Globus pallidus (tissue), 1 donor: ENCODE results near the gene ZBTB44.
"Not testable (repeated sequence)": the region's sequence is repeated elsewhere in the genome, so short reads cannot be mapped to it uniquely, and the experiment has no call there.

Source experiments
- DNase-seq: peaks from one replicate; pipeline ENCODE4 v3.0.0-alpha.2; 2015; ENCODE audit warnings: low spot score

Gene ZBTB44

GRCh38 chr11:130247319-130247718, 67.4 kb downstream of the ZBTB44 start:
- DNase-seq, result no peak

DNA sequence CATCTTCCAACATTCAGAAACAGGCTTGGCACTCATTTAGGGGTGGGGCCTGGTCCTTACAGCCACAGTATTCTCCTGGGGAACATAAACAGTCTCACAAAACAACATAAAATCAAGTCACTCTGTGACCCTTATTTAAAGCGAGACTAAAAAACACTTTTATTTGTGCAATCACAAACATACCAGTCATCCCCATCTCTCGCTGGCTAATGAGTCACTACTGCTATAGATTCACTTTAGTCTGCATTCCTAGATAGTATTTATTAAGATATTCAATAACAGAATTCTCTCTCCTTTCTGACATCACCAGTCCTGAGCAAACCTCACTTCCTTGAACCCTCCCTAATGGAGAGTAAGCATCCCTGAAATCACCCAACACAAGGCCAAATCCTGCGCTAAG, 68.0 kb downstream of the ZBTB44 start:
- no peak for DNase-seq

- no peak for DNase-seq
Measured at GRCh38 chr11:130246270-130246669, 68.4 kb downstream of the ZBTB44 start.

GRCh38 chr11:130245375-130245774, 69.3 kb downstream of the ZBTB44 start:
- not testable (repeated sequence) for DNase-seq

- DNase-seq, result no peak
Measured at GRCh38 chr11:130244848-130245247, 69.9 kb downstream of the ZBTB44 start.

- DNase-seq, result no peak
Measured at GRCh38 chr11:130243816-130244215, 70.9 kb downstream of the ZBTB44 start.

GRCh38 chr11:130241713-130242112, 73.0 kb downstream of the ZBTB44 start:
- DNase-seq, result no peak

- no peak for DNase-seq
Measured at GRCh38 chr11:130237282-130238006, 77.3 kb downstream of the ZBTB44 start.

DNA sequence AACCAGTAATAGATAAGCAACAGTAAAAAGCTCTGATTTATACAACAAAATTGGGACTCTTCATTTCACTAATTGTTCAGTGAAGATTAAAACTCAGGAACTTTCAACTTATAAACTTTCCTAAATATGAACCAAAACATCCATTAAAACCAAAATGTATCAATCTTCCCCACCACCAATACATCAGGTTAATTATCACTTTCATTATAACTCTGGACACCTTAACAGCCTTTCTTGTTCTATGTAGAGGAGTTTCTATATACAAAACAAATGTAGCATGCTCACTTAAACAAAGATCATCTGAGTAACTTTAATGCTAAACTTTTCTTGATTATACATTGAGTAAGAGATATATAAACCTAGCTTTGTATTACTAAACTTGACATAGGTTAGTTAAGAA, 80.4 kb downstream of the ZBTB44 start:
- no peak for DNase-seq

DNA sequence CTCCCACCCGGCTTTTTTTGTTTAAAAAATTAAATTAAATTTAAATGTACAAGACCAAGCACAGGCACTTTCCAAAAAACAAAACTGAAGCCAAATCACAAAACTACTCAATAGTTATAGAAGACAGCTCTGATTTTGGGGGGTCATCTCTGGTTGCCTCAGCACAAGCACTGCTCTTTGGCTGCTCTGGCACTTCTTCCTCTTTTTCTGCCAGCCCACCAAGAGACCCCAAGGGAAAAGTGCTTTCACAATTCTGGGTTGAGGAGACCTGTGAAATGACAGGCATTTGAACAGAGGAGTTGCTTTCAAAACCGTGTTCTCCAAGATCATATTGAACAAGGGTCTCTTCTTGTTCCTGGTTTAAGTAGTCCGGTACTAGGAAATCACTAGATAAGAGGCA, 80.8 kb downstream of the ZBTB44 start:
- not testable (repeated sequence) for DNase-seq

- DNase-seq, result not testable (repeated sequence)
Measured at GRCh38 chr11:130233486-130233885, 81.2 kb downstream of the ZBTB44 start.

DNA sequence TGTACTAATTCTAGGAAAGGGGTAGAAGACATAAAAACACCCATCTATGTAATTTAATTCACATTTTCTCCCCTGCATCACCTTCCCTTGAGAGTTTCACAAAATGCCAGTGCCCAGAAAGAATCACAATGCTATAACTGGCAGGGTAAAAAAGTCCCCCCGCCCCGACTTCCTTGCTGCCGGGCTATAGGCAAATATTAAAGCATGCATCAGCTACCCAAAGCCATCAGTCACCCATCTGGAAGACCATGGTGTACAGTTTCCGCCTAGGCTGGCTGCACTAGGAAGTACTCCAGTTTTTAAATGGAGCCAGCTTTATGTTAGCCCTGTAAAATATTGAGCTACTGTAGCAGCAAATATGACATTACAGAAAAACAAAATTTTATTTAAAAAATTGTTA, 87.3 kb downstream of the ZBTB44 start:
- no peak for DNase-seq

GRCh38 chr11:130223291-130223971, 91.3 kb downstream of the ZBTB44 start:
- no peak for DNase-seq

- DNase-seq, result no peak
Measured at GRCh38 chr11:130220311-130221035, 94.2 kb downstream of the ZBTB44 start.

DNA sequence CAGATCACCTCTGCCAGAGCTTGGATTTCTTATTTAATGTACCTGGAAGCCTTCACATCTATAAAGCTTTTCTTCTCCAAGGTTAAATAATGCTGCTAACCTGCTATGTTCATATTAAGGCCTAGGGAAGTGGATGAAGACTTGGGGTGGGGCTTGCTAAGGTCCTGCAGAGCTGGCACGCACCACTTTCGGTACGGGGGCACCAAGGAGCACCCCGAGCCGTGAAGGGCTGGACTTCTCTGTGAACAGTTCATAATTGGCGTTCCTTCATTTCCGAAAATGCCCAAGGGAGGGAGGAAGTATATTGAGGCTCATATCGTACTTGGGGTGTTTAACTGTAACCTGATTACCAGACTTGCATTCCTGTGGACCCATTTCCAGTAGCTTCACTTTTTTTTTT, 95.6 kb downstream of the ZBTB44 start:
- DNase-seq, result no peak

DNA sequence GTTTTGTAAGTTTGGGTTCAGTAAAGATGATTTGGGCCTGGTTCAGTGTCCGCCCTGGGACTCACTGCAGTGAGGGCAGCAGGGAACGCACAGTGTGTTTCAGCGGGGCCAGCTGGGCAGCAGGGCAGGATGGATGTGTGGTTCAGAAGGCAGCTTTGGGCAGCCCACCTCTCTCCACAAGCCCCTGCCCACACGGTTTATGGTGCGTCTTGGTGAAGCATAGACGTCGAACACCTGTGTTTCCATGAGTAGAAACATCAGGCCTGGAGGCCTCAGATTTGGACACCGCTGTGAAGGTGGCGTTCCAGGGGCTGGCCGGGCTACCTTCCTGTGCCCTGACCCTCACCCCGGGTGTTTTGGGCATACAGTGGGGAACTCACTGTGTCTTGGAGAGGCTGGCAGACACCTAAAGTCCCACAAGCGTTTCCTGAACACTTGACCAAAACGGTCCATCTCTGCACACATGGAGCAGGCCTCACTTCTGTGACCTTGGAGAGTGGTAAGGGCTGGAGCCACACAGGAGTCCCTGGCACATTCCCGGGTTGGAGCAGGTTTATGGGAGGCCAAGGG, 96.1 kb downstream of the ZBTB44 start:
- DNase-seq, result no peak

DNA sequence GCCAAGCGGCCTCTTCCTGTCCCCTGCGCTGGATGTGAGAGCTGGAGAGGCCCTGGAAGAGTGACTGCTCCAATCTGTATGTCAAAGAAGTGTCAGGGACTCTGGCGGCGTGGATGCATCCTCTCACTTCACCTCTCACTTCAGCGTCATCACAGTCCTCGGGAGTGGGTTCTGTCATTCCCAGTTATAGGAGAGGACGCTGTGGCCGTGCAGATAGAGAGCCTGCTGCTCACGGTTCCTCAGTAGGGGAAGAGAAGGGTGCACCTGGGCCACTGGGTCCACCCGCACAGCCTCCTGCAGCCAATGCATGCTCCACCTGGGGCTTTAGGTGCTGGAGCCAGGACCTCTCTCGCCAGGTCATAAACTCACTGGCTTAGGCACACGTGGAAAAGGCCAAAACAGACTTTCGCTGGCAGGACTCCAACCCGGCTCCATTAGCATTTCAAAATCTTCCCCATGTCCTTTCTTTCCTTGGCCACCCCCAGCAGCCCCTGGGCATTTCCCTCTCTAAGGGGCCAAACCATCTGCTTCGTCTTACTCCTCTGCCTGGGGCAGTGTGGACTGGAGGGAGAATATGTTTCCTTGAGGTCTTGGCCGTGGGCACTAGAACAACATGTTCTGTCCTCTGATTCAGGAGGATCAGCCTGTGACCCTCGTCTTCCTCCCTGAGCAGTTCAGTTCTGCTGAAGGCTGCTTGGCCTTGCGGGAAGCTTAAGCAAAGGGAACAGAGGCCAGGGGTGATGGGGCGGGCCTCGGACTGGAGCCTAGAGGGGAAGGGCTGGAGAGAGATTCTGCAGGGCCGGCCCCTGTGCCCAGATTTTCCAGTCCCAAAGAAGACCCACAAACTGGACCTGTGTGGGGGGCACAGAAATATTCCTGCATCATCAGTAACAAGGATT, 97.3 kb downstream of the ZBTB44 start:
- DNase-seq, result no peak

DNA sequence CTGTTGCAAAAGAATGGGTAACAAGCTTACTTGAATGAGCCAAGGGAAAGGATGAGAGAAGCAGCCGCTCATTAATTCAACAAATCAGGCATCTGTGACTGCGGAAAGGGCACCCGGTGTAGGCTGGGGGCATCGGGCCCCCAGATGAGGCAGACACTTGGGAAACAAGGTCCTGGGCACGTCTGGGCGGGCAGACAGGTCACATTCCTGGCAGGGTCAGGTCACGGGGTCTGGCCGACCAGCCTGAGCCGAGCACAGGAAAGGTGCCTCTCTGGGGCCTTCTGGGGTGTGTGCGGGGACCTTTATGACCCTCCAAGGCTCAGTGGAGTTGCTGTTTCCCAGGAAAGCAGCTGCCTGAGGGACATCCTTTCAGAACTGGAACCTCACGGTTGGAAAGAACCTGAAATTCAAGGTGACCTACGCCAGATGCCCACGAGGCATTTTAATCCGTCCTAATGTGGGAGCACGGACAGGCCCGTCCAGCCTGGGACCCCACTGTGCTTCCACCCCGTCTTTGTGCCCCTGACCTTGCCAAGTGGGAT, 98.1 kb downstream of the ZBTB44 start:
- no peak for DNase-seq

DNA sequence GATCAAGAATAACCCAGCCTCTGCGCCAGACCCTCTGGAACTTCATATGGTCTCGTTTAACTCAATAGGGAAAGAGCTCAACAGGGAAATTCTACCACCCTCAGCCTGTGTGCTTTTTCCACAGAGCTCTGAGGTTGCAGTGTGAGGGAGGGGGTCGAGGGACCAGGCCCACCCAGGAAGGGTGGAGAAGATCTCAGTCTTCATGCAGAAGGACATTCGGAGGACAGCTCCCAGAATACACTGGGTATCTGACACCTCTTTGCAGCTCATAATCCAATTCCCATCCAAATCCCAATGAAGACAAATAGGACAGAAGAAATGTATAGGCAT, 98.5 kb downstream of the ZBTB44 start:
- no peak for DNase-seq

- no peak for DNase-seq
Measured at GRCh38 chr11:130215531-130216220, 99.0 kb downstream of the ZBTB44 start.
